Fibroblast of villous mesenchyme (primary cell): ENCODE measurements around the gene ARHGEF40. TPM values are rescaled to one million over a fixed set of nuclear protein-coding genes. Genes with fewer than 3 reads are reported as not detected.

Source experiments
- DNase-seq: peaks from one replicate; pipeline ENCODE4 v3.0.0-alpha.2; 2010; ENCODE audit warnings: low read depth
- H3K4me3 ChIP-seq: 2 replicates; pipeline ENCODE4 v1.5.1; 2011; ENCODE audit warnings: low read depth, mild to moderate bottlenecking, low read length
- CTCF ChIP-seq: IDR thresholded peaks from 2 replicates; pipeline ENCODE4 v1.5.1; 2012; ENCODE audit warnings: low read depth, mild to moderate bottlenecking, low read length; ENCODE audit not compliant: insufficient read depth
- total RNA-seq: library from RNA; depleted of rRNA; stranded (reverse); fragments of >200 nt; gene quantifications from 2 replicates; pipeline ENCODE4 v1.2.3, GENCODE V29; 2012

Gene ARHGEF40
- total RNA-seq, result 39.6 and 45.3 TPM in 2 replicates

DNA sequence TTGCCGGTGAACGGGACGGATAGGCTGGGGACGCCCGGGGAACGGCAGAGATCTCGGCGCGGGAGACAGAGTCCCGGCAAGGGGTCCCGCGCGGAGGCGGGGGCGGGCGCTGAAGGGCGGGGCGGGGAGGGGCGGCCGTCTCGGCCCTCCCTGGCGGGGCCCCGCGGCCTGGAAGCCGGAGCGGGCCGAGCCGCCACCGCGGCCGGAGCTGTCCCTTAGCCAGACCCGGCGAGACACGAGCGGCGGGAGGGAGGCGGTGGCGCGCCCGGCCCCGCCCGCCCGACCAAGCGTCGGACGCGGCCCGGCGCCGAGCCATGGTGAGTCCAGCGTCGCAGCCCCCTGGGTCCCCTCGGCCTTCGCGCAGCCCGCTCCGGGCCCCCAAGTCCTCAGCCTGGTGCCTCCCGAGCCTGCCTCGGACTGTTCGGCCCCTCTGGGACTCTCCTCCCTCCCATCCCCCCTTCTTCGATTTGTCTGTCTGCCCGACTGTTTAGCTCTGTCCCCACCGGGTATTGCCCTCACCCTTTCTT lies at the start of gene ARHGEF40:
Gene ARHGEF40 (plus strand): TSS at position 222 of the 527 bp plus-strand sequence. CDS start 93 bp downstream, at position 315.
- DNase-seq, result peak; percentile 35
- TF ChIP-seq CTCF, result no peak
- peak within 1 kb of the TSS; percentile 83 for H3K4me3 ChIP-seq

- H3K4me3 ChIP-seq, result no peak overlapping the region
- no peak for DNase-seq
- no peak for TF ChIP-seq CTCF
These were observed 49.0 kb upstream of the ARHGEF40 start for GRCh38 chr14:21020977-21021545.

- no peak for TF ChIP-seq CTCF
- no peak overlapping the region for H3K4me3 ChIP-seq
- DNase-seq, result no peak
These were observed 47.4 kb upstream of the ARHGEF40 start for GRCh38 chr14:21022686-21023085.

- no peak for DNase-seq
- no peak for TF ChIP-seq CTCF
These were observed 46.9 kb upstream of the ARHGEF40 start for GRCh38 chr14:21023174-21023573.

GRCh38 chr14:21023817-21024584 lies 46.1 kb upstream of the ARHGEF40 start:
- peak overlapping the region; percentile 58 for H3K4me3 ChIP-seq
- no peak for DNase-seq
- no peak for TF ChIP-seq CTCF

More at GRCh38 chr14:21023174-21023573, 46.9 kb upstream of the ARHGEF40 start:
- H3K4me3 ChIP-seq, result no peak overlapping the region

- H3K4me3 ChIP-seq, result peak within 1 kb of the TSS; percentile 58
- TF ChIP-seq CTCF, result no peak
- peak; percentile 27 for DNase-seq
These were observed 45.3 kb upstream of the ARHGEF40 start, which contains the start of gene NDRG2 for GRCh38 chr14:21024585-21025370. Gene NDRG2, minus strand, starts transcription at chr14:21025061. Its CDS starts 1,746 bp downstream, at chr14:21023315.
